Activated CD4-positive, alpha-beta T cell treated with anti-CD3 and anti-CD28 coated beads, Interleukin-2, amount 50 U/mL, for 1 hour (primary cell): Measurements from ENCODE around the gene MAP1S.

Experiments
- DNase-seq: peaks from one replicate; pipeline ENCODE4 v3.0.0-alpha.2; 2020

MAP1S gene

GRCh38 chr19:17718947-17719711, at the start of gene MAP1S:
Gene MAP1S (plus strand): TSS chr19:17719480. CDS start chr19:17719503, 23 bp downstream.
- DNase-seq: peak; percentile 54

- no peak for DNase-seq
These were observed 47.4 kb upstream of the MAP1S start for GRCh38 chr19:17671906-17672305.

- no peak for DNase-seq
These were observed 45.1 kb upstream of the MAP1S start for GRCh38 chr19:17673937-17674799.

GRCh38 chr19:17676295-17676694, 43.0 kb upstream of the MAP1S start:
- DNase-seq: no peak

GRCh38 chr19:17677002-17677401, 42.3 kb upstream of the MAP1S start:
- no peak for DNase-seq

- DNase-seq: no peak
These were observed 40.4 kb upstream of the MAP1S start for GRCh38 chr19:17678836-17679235.

GRCh38 chr19:17679526-17680229, 39.6 kb upstream of the MAP1S start:
- DNase-seq: no peak

- DNase-seq: peak; percentile 15
These were observed 39.0 kb upstream of the MAP1S start for GRCh38 chr19:17680230-17680722.

- peak; percentile 33 for DNase-seq
These were observed 37.7 kb upstream of the MAP1S start for GRCh38 chr19:17681505-17682125.

GRCh38 chr19:17682273-17682672, 37.0 kb upstream of the MAP1S start:
- no peak for DNase-seq

- no peak for DNase-seq
These were observed 36.2 kb upstream of the MAP1S start for GRCh38 chr19:17683078-17683477.

- no peak for DNase-seq
These were observed 35.0 kb upstream of the MAP1S start for GRCh38 chr19:17684256-17684655.

- DNase-seq: no peak
These were observed 33.7 kb upstream of the MAP1S start for GRCh38 chr19:17685451-17686022.

- no peak for DNase-seq
These were observed 33.2 kb upstream of the MAP1S start for GRCh38 chr19:17686023-17686521.

- DNase-seq: no peak
These were observed 32.7 kb upstream of the MAP1S start for GRCh38 chr19:17686592-17687024.

GRCh38 chr19:17687141-17687856, 32.0 kb upstream of the MAP1S start:
- no peak for DNase-seq

GRCh38 chr19:17687857-17688784, 31.2 kb upstream of the MAP1S start, which contains the start of gene UNC13A:
Gene UNC13A (minus strand): TSS chr19:17688354. CDS start chr19:17688199, 155 bp downstream.
- peak; percentile 44 for DNase-seq

GRCh38 chr19:17688853-17689595, 30.3 kb upstream of the MAP1S start:
- DNase-seq: no peak

GRCh38 chr19:17692566-17692965, 26.7 kb upstream of the MAP1S start:
- DNase-seq: no peak
